ENCODE data around the gene HYDIN. TPM values are rescaled to one million over a fixed set of nuclear protein-coding genes. Genes with fewer than 3 reads are reported as not detected.
"Not testable (repeated sequence)": the region's sequence is repeated elsewhere in the genome, so short reads cannot be mapped to it uniquely, and the experiment has no call there.

Gene HYDIN
- total RNA-seq, 2 experiments from 2014 or later: not detected

- DNase-seq; H3K36me3 Mint-ChIP-seq; H3K4me1 Mint-ChIP-seq (ENCODE audit: low read depth); intact Hi-C loops (cut with micrococcal nuclease); CTCF ChIA-PET; H3K9me3 Mint-ChIP-seq; H3K4me3 Mint-ChIP-seq; H3K27ac Mint-ChIP-seq; H3K27me3 Mint-ChIP-seq; POLR2A ChIA-PET: not testable (repeated sequence)
Measured at GRCh38 chr16:70851299-70851698, 379.2 kb downstream of the HYDIN start.

GRCh38 chr16:70823498-70824118, 406.9 kb downstream of the HYDIN start:
- intact Hi-C loops (cut with micrococcal nuclease); H3K27ac Mint-ChIP-seq; POLR2A ChIA-PET; DNase-seq; H3K4me1 Mint-ChIP-seq (ENCODE audit: low read depth); H3K36me3 Mint-ChIP-seq; H3K9me3 Mint-ChIP-seq; H3K4me3 Mint-ChIP-seq; H3K27me3 Mint-ChIP-seq; CTCF ChIA-PET: not testable (repeated sequence)

GRCh38 chr16:70822734-70823133, 407.8 kb downstream of the HYDIN start:
- H3K9me3 Mint-ChIP-seq; H3K36me3 Mint-ChIP-seq; H3K27me3 Mint-ChIP-seq; POLR2A ChIA-PET; H3K4me1 Mint-ChIP-seq (ENCODE audit: low read depth); H3K4me3 Mint-ChIP-seq; CTCF ChIA-PET; H3K27ac Mint-ChIP-seq; intact Hi-C loops (cut with micrococcal nuclease); DNase-seq: not testable (repeated sequence)

- CTCF ChIA-PET; H3K36me3 Mint-ChIP-seq; H3K4me1 Mint-ChIP-seq (ENCODE audit: low read depth); H3K27ac Mint-ChIP-seq; H3K4me3 Mint-ChIP-seq; H3K9me3 Mint-ChIP-seq; H3K27me3 Mint-ChIP-seq; POLR2A ChIA-PET; intact Hi-C loops (cut with micrococcal nuclease); DNase-seq: not testable (repeated sequence)
Measured at GRCh38 chr16:70818088-70818487, 412.4 kb downstream of the HYDIN start.

- Mint-ChIP-seq H3K4me1 (ENCODE audit: low read depth) (peaks cover 5% of the 10 kb centered on the region), H3K9me3 (no peaks in the 10 kb centered on the region), H3K36me3 (no peaks in the 10 kb centered on the region), H3K4me3 (no peak overlapping the region), H3K27me3 (peaks cover 16% of the 10 kb centered on the region), H3K27ac (no peak overlapping the region)
- intact Hi-C loops (cut with micrococcal nuclease): no loop called here
- ChIA-PET CTCF (interaction anchor here (1.2 kb wide), 1 partner anchor 502 kb away, joined by 3 read pairs; no protein-coding TSS in a partner anchor), POLR2A (no interaction called here)
- no peak for DNase-seq
Measured at GRCh38 chr16:70809392-70810060, 421.0 kb downstream of the HYDIN start.

GRCh38 chr16:70808371-70808770, 422.2 kb downstream of the HYDIN start:
- H3K27me3 Mint-ChIP-seq: peaks cover 16% of the 10 kb centered on the region
- no peak overlapping the region for H3K4me3 Mint-ChIP-seq
- H3K9me3 Mint-ChIP-seq: no peaks in the 10 kb centered on the region
- ChIA-PET CTCF (interaction anchor here (1.2 kb wide), 1 partner anchor 503 kb away, joined by 3 read pairs; no protein-coding TSS in a partner anchor), POLR2A (no interaction called here)
- intact Hi-C loops (cut with micrococcal nuclease): no loop called here
- H3K4me1 Mint-ChIP-seq (ENCODE audit: low read depth): peaks cover 8% of the 10 kb centered on the region
- H3K27ac Mint-ChIP-seq: no peak overlapping the region
- DNase-seq: no peak
- H3K36me3 Mint-ChIP-seq: no peaks in the 10 kb centered on the region

GRCh38 chr16:70805787-70806186, 424.7 kb downstream of the HYDIN start:
- Mint-ChIP-seq H3K27ac (no peak overlapping the region), H3K4me3 (no peak overlapping the region), H3K27me3 (peaks cover 16% of the 10 kb centered on the region), H3K4me1 (ENCODE audit: low read depth) (peaks cover 13% of the 10 kb centered on the region), H3K36me3 (no peaks in the 10 kb centered on the region), H3K9me3 (no peaks in the 10 kb centered on the region)
- DNase-seq: no peak
- ChIA-PET POLR2A (no interaction called here), CTCF (no interaction called here)
- intact Hi-C loops (cut with micrococcal nuclease): no loop called here

- H3K4me3 Mint-ChIP-seq: no peak overlapping the region
- intact Hi-C loops (cut with micrococcal nuclease): no loop called here
- H3K4me1 Mint-ChIP-seq (ENCODE audit: low read depth): peaks cover 15% of the 10 kb centered on the region
- no peak overlapping the region for H3K27ac Mint-ChIP-seq
- ChIA-PET POLR2A (no interaction called here), CTCF (no interaction called here)
- H3K9me3 Mint-ChIP-seq: no peaks in the 10 kb centered on the region
- H3K27me3 Mint-ChIP-seq: peaks cover 16% of the 10 kb centered on the region
- H3K36me3 Mint-ChIP-seq: no peaks in the 10 kb centered on the region
- no peak for DNase-seq
Measured at GRCh38 chr16:70805380-70805779, 425.1 kb downstream of the HYDIN start.

GRCh38 chr16:70804734-70805169, 425.8 kb downstream of the HYDIN start:
- Mint-ChIP-seq H3K27ac (peak overlapping the region; percentile 57), H3K36me3 (no peaks in the 10 kb centered on the region), H3K4me3 (no peak overlapping the region), H3K27me3 (peaks cover 11% of the 10 kb centered on the region), H3K4me1 (ENCODE audit: low read depth) (peaks cover 21% of the 10 kb centered on the region), H3K9me3 (no peaks in the 10 kb centered on the region)
- ChIA-PET POLR2A (no interaction called here), CTCF (no interaction called here)
- intact Hi-C loops (cut with micrococcal nuclease): no loop called here
- DNase-seq: no peak

GRCh38 chr16:70804153-70804733, 426.3 kb downstream of the HYDIN start:
- ChIA-PET CTCF (interaction anchor here (0.8 kb wide), 1 partner anchor 807 kb away, joined by 3 read pairs; no protein-coding TSS in a partner anchor), POLR2A (no interaction called here)
- peaks cover 26% of the 10 kb centered on the region for H3K4me1 Mint-ChIP-seq (ENCODE audit: low read depth)
- no peaks in the 10 kb centered on the region for H3K9me3 Mint-ChIP-seq
- peak overlapping the region; percentile 57 for H3K27ac Mint-ChIP-seq
- DNase-seq: peak; percentile 18
- intact Hi-C loops (cut with micrococcal nuclease): no loop called here
- peaks cover 6% of the 10 kb centered on the region for H3K27me3 Mint-ChIP-seq
- no peaks in the 10 kb centered on the region for H3K36me3 Mint-ChIP-seq
- no peak overlapping the region for H3K4me3 Mint-ChIP-seq

- no peak overlapping the region for H3K4me3 Mint-ChIP-seq
- H3K27me3 Mint-ChIP-seq: peaks cover 6% of the 10 kb centered on the region
- POLR2A ChIA-PET: no interaction called here
- no peak for DNase-seq
- H3K27ac Mint-ChIP-seq: no peak overlapping the region
- no peaks in the 10 kb centered on the region for H3K9me3 Mint-ChIP-seq
- peaks cover 32% of the 10 kb centered on the region for H3K4me1 Mint-ChIP-seq (ENCODE audit: low read depth)
- CTCF ChIA-PET: interaction anchor here (0.8 kb wide), 1 partner anchor 808 kb away, joined by 3 read pairs; no protein-coding TSS in a partner anchor
- intact Hi-C loops (cut with micrococcal nuclease): no loop called here
- H3K36me3 Mint-ChIP-seq: no peaks in the 10 kb centered on the region
Measured at GRCh38 chr16:70803319-70803718, 427.2 kb downstream of the HYDIN start.

- POLR2A ChIA-PET: interaction anchor here (0.6 to 0.9 kb wide), 2 partner anchors 27 to 38 kb away, joined by 3 to 4 read pairs; no protein-coding TSS in a partner anchor
Measured at GRCh38 chr16:70801611-70802010, 428.9 kb downstream of the HYDIN start.

More at GRCh38 chr16:70801611-70802010, 428.9 kb downstream of the HYDIN start:
- intact Hi-C loops (cut with micrococcal nuclease): loop anchor here (2.0 kb wide), 2 partner anchors 63 to 487 kb away; partner anchors contain the start of gene CMTR2
- Mint-ChIP-seq H3K9me3 (no peaks in the 10 kb centered on the region), H3K27me3 (peaks cover 2% of the 10 kb centered on the region), H3K27ac (no peak overlapping the region), H3K36me3 (no peaks in the 10 kb centered on the region), H3K4me3 (peak overlapping the region; percentile 87), H3K4me1 (ENCODE audit: low read depth) (peaks cover 32% of the 10 kb centered on the region)
- no peak for DNase-seq
- CTCF ChIA-PET: interaction anchor here (3.2 kb wide), 1 partner anchor 31 kb away, joined by 12 read pairs; no protein-coding TSS in a partner anchor

Data from activated CD4-positive, alpha-beta memory T cell treated with anti-CD3 and anti-CD28 coated beads for 36 hours (primary cell).